ENCODE data around the gene FGF1.

DNA sequence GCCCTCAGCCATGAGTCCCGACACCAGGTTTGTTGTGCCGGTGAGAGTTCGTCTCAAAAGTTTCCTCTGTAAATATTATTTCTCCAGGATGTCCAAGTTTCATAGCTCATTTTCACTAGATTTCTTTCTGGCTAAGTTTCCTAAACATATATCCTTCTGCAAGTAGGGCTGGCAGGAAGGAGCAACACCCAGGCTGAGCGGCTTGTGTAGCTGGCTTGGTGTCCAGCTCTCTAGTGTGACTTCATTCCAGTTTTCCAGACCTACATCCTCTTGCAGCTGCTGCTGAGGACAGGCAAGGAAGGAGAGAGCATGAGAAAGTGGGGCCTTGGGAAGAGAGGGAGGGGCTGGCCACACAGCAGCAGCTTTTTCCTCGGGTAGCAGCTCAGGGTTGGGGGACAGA lies 80.3 kb downstream of the FGF1 start:
- TF ChIP-seq EZH2 (IDR thresholded peaks at IDR 0.05; ENCODE audit: borderline replicate concordance, low read length) = no peak
- TF ChIP-seq, protein P1, sequence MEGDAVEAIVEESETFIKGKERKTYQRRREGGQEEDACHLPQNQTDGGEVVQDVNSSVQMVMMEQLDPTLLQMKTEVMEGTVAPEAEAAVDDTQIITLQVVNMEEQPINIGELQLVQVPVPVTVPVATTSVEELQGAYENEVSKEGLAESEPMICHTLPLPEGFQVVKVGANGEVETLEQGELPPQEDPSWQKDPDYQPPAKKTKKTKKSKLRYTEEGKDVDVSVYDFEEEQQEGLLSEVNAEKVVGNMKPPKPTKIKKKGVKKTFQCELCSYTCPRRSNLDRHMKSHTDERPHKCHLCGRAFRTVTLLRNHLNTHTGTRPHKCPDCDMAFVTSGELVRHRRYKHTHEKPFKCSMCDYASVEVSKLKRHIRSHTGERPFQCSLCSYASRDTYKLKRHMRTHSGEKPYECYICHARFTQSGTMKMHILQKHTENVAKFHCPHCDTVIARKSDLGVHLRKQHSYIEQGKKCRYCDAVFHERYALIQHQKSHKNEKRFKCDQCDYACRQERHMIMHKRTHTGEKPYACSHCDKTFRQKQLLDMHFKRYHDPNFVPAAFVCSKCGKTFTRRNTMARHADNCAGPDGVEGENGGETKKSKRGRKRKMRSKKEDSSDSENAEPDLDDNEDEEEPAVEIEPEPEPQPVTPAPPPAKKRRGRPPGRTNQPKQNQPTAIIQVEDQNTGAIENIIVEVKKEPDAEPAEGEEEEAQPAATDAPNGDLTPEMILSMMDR (IDR thresholded peaks at IDR 0.05; ENCODE audit: low read length) = no peak
